Glutamatergic neuron (in vitro differentiated cells): ENCODE results near the gene PTGIS. TPM values are rescaled to one million over a fixed set of nuclear protein-coding genes. Genes with fewer than 3 reads are reported as not detected.

ENCODE experiments used
- DNase-seq: peaks from one replicate; pipeline ENCODE4 v3.0.0; 2022
- H3K27ac Mint-ChIP-seq: one replicate; pipeline ENCODE4 v1.8.0; 2020; ENCODE audit warnings: mild to moderate bottlenecking, mixed read lengths, inconsistent platforms; ENCODE audit not compliant: unreplicated experiment
- H3K27me3 Mint-ChIP-seq: one replicate; pipeline ENCODE4 v1.8.0; 2020; ENCODE audit warnings: mild to moderate bottlenecking, moderate library complexity, mixed read lengths, inconsistent platforms; ENCODE audit not compliant: unreplicated experiment
- H3K36me3 Mint-ChIP-seq: one replicate; pipeline ENCODE4 v1.8.0; 2020; ENCODE audit warnings: mild to moderate bottlenecking, mixed read lengths, inconsistent platforms; ENCODE audit not compliant: unreplicated experiment
- H3K4me1 Mint-ChIP-seq: one replicate; pipeline ENCODE4 v1.8.0; 2020; ENCODE audit warnings: mild to moderate bottlenecking, low read depth, mixed read lengths, inconsistent platforms; ENCODE audit not compliant: unreplicated experiment
- H3K4me3 Mint-ChIP-seq: one replicate; pipeline ENCODE4 v1.8.0; 2020; ENCODE audit warnings: mild to moderate bottlenecking, mixed read lengths, inconsistent platforms; ENCODE audit not compliant: unreplicated experiment
- H3K9me3 Mint-ChIP-seq: one replicate; pipeline ENCODE4 v1.8.0; 2020; ENCODE audit warnings: mild to moderate bottlenecking, moderate library complexity, mixed read lengths, inconsistent platforms; ENCODE audit not compliant: unreplicated experiment
- CTCF ChIP-seq: fragments of 200-600 bp; sonication (generic); IDR thresholded peaks from one replicate; pipeline ENCODE4 v1.5.0; 2021; ENCODE audit not compliant: partially characterized antibody, unreplicated experiment
- total RNA-seq: library from RNA; stranded (reverse); fragmentation: NEBNext Ultra II Directional; extraction: Animal tissue kit (Norgen Biotek cat#: 25700); gene quantifications from one replicate; pipeline ENCODE4 v1.2.1, GENCODE V29; 2021; ENCODE audit not compliant: unreplicated experiment

The PTGIS gene
- total RNA-seq, 1 donor from 2014 or later = 0.12 TPM

GRCh38 chr20:49539481-49540231 is 28.3 kb downstream of the PTGIS start:
- TF ChIP-seq CTCF = no peak
- peaks cover 7% of the 10 kb centered on the region for H3K27me3 Mint-ChIP-seq
- no peaks in the 10 kb centered on the region for H3K4me1 Mint-ChIP-seq
- no peak for DNase-seq
- H3K36me3 Mint-ChIP-seq = no peaks in the 10 kb centered on the region
- no peak overlapping the region for H3K27ac Mint-ChIP-seq
- no peak overlapping the region for H3K4me3 Mint-ChIP-seq
- H3K9me3 Mint-ChIP-seq = no peaks in the 10 kb centered on the region

- peaks cover 9% of the 10 kb centered on the region for H3K27me3 Mint-ChIP-seq
- no peak overlapping the region for H3K27ac Mint-ChIP-seq
- H3K9me3 Mint-ChIP-seq = peaks cover under 1% of the 10 kb centered on the region
- no peak for DNase-seq
- H3K4me3 Mint-ChIP-seq = no peak overlapping the region
- H3K4me1 Mint-ChIP-seq = no peaks in the 10 kb centered on the region
- no peak for TF ChIP-seq CTCF
- no peaks in the 10 kb centered on the region for H3K36me3 Mint-ChIP-seq
These were observed 29.0 kb downstream of the PTGIS start for GRCh38 chr20:49538950-49539349.

- DNase-seq = peak; percentile 70
- Mint-ChIP-seq H3K9me3 (peaks cover 1% of the 10 kb centered on the region), H3K4me3 (no peak overlapping the region), H3K27ac (no peak overlapping the region), H3K27me3 (peaks cover 2% of the 10 kb centered on the region), H3K4me1 (no peaks in the 10 kb centered on the region), H3K36me3 (no peaks in the 10 kb centered on the region)
- peak; percentile 86 for TF ChIP-seq CTCF
These were observed 33.7 kb downstream of the PTGIS start for GRCh38 chr20:49534255-49534712.

- Mint-ChIP-seq H3K27me3 (peaks cover 2% of the 10 kb centered on the region), H3K4me1 (no peaks in the 10 kb centered on the region), H3K36me3 (no peaks in the 10 kb centered on the region), H3K27ac (no peak overlapping the region), H3K4me3 (no peak overlapping the region), H3K9me3 (peaks cover 1% of the 10 kb centered on the region)
- DNase-seq = no peak
- TF ChIP-seq CTCF = no peak
These were observed 35.5 kb downstream of the PTGIS start for GRCh38 chr20:49532285-49532946.

GRCh38 chr20:49529470-49529869 is 38.5 kb downstream of the PTGIS start:
- Mint-ChIP-seq H3K9me3 (peaks cover 1% of the 10 kb centered on the region), H3K36me3 (peaks cover 7% of the 10 kb centered on the region), H3K27ac (no peak overlapping the region), H3K4me1 (no peaks in the 10 kb centered on the region), H3K27me3 (peaks cover 2% of the 10 kb centered on the region), H3K4me3 (no peak overlapping the region)
- TF ChIP-seq CTCF = no peak
- DNase-seq = no peak
